HL-60 (cell line): ENCODE data around the gene NUMB.

Source experiments
- DNase-seq, 2 experiments: peaks; one replicate each; pipeline ENCODE4 v3.0.0-alpha.2; 2010 to 2020; ENCODE audit warnings: low read depth in 1 of 2, low spot score in 1 of 2
- H3K27ac ChIP-seq: fragments of 250-450 bp; sonication (Bioruptor Pico); replicated peaks from 2 replicates; pipeline ENCODE4 v1.5.1; 2020; ENCODE audit warnings: mild to moderate bottlenecking, moderate library complexity
- H3K27me3 ChIP-seq: fragments of 250-450 bp; sonication (Bioruptor Pico); 2 replicates; pipeline ENCODE4 v1.5.1; 2021; ENCODE audit warnings: mild to moderate bottlenecking, moderate library complexity; ENCODE audit not compliant: insufficient read depth, poor library complexity, severe bottlenecking
- H3K4me3 ChIP-seq: replicated peaks from 2 replicates; pipeline ENCODE4 v1.5.1; 2011; ENCODE audit warnings: mild to moderate bottlenecking, control low read depth, low read length; ENCODE audit not compliant: insufficient read depth
- GABPA ChIP-seq: IDR thresholded peaks from 2 replicates; pipeline ENCODE4 v1.6.1; 2012; ENCODE audit warnings: low read depth
- POLR2AphosphoS5 ChIP-seq: IDR thresholded peaks from 2 replicates; pipeline ENCODE4 v1.6.1; 2012; ENCODE audit warnings: low read depth
- SPI1 ChIP-seq: IDR thresholded peaks from 2 replicates; pipeline ENCODE4 v1.6.1; 2012; ENCODE audit warnings: low read depth, mild to moderate bottlenecking, borderline replicate concordance
- TF ChIP-seq, protein P1 (sequence below): IDR thresholded peaks from 2 replicates; pipeline ENCODE4 v1.6.1; 2012; ENCODE audit warnings: low read depth; ENCODE audit not compliant: insufficient replicate concordance
- TF ChIP-seq, protein P2 (sequence below): IDR thresholded peaks from one replicate; pipeline ENCODE4 v1.5.1; 2011; ENCODE audit warnings: low read length, control low read depth, inconsistent platforms; ENCODE audit not compliant: insufficient read depth

Gene NUMB

DNA sequence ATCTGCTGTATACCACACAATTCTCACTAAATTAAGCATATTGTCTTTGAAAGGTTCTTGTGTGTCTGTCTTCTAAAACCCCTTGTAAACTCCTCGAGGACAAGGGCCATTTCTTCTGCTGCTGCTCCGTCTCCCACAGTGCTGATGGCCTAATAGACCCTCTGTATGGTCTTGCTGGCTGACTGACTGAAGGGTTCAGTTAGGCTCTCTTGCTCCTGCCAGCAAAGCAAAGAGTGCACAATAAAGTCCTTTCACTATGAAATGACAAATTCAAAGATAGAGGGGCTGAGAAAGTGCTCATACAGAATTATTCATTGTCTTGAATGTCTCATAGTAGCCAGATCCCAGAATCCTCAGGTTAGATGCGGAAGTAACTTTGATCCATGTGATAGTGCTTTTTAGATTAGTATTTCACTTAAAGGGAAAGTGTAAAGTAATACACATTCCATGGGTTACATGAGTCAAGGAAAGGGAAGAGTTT, 18.1 kb upstream of the NUMB start:
- H3K27ac ChIP-seq, result no peak overlapping the region
- TF ChIP-seq, protein P1, sequence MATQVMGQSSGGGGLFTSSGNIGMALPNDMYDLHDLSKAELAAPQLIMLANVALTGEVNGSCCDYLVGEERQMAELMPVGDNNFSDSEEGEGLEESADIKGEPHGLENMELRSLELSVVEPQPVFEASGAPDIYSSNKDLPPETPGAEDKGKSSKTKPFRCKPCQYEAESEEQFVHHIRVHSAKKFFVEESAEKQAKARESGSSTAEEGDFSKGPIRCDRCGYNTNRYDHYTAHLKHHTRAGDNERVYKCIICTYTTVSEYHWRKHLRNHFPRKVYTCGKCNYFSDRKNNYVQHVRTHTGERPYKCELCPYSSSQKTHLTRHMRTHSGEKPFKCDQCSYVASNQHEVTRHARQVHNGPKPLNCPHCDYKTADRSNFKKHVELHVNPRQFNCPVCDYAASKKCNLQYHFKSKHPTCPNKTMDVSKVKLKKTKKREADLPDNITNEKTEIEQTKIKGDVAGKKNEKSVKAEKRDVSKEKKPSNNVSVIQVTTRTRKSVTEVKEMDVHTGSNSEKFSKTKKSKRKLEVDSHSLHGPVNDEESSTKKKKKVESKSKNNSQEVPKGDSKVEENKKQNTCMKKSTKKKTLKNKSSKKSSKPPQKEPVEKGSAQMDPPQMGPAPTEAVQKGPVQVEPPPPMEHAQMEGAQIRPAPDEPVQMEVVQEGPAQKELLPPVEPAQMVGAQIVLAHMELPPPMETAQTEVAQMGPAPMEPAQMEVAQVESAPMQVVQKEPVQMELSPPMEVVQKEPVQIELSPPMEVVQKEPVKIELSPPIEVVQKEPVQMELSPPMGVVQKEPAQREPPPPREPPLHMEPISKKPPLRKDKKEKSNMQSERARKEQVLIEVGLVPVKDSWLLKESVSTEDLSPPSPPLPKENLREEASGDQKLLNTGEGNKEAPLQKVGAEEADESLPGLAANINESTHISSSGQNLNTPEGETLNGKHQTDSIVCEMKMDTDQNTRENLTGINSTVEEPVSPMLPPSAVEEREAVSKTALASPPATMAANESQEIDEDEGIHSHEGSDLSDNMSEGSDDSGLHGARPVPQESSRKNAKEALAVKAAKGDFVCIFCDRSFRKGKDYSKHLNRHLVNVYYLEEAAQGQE, result no peak
- TF ChIP-seq SPI1, result no peak
- TF ChIP-seq, protein P2, sequence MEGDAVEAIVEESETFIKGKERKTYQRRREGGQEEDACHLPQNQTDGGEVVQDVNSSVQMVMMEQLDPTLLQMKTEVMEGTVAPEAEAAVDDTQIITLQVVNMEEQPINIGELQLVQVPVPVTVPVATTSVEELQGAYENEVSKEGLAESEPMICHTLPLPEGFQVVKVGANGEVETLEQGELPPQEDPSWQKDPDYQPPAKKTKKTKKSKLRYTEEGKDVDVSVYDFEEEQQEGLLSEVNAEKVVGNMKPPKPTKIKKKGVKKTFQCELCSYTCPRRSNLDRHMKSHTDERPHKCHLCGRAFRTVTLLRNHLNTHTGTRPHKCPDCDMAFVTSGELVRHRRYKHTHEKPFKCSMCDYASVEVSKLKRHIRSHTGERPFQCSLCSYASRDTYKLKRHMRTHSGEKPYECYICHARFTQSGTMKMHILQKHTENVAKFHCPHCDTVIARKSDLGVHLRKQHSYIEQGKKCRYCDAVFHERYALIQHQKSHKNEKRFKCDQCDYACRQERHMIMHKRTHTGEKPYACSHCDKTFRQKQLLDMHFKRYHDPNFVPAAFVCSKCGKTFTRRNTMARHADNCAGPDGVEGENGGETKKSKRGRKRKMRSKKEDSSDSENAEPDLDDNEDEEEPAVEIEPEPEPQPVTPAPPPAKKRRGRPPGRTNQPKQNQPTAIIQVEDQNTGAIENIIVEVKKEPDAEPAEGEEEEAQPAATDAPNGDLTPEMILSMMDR, result no peak
- no peak for TF ChIP-seq POLR2AphosphoS5
- no peak for TF ChIP-seq GABPA
- DNase-seq, result no peak
- no peak overlapping the region for H3K4me3 ChIP-seq
- no peaks in the 10 kb centered on the region for H3K27me3 ChIP-seq

DNA sequence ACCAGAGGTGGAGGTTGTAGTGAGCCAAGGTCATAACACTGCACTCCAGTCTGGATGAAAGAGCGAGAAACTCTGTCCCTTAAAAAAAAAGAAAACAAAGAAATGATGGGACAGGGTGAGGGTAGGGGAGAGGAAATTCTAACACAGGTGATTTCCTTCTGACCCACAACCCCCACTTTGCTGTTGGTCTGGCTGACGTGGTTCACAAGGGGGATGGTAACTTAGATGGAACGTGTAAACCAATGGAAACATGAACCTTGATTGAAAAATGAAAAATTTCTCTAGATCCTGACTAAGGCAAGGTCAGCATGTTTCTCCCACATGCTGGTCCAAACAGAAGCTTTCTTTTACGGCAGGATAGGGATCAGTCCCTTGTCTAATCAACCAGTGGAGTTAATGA, 16.6 kb upstream of the NUMB start:
- H3K27me3 ChIP-seq, result no peaks in the 10 kb centered on the region
- DNase-seq, result no peak
- TF ChIP-seq POLR2AphosphoS5, result no peak
- TF ChIP-seq, protein P1, result no peak
- no peak for TF ChIP-seq SPI1
- no peak for TF ChIP-seq GABPA
- TF ChIP-seq, protein P2, result no peak
- no peak overlapping the region for H3K27ac ChIP-seq
- H3K4me3 ChIP-seq, result no peak overlapping the region

DNA sequence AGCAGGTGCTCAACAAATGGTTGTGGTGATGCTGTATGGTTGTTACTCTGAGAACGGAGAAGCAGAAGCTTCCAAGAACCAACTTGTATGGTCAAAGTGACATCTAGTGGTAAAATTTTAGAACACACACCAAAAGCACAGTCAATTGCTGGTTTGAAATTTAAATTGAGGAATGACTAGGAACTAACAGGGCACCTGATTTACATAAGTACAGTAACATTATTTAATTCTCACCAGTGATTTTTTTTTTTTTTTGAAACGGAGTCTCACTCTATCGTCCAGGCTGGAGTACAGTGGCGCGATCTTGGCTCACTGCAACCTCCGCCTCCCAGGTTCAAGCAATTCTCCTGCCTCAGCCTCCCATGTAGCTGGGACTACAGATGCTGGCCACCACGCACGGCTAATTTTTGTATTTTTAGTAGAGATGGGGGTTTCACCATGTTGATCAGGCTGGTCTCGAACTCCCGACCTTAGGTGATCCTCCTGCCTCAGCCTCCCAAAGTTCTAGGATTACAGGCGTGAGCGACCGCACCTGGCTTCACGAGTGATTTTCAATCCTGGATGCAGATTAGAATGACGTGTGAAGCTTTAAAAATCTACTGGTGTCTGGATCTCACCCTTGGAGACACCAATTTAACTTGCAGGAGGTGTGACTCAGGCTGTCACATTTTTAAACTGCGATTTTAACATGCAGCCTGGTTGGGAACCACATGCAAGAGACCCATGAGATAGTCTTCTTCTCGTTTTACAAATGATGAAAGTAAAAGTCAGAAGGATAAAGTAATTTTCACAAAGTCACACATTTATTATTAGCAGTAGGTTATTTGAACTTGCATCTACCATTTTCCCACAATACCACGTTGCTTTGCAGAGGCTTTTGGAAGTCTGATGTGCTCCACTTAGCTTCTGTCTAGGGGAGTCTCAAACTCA, 14.1 kb upstream of the NUMB start:
- no peaks in the 10 kb centered on the region for H3K27me3 ChIP-seq
- TF ChIP-seq GABPA, result no peak
- TF ChIP-seq, protein P1, result no peak
- TF ChIP-seq, protein P2, result peak; percentile 3
- TF ChIP-seq SPI1, result no peak
- TF ChIP-seq POLR2AphosphoS5, result no peak
- no peak for DNase-seq
- no peak overlapping the region for H3K4me3 ChIP-seq
- no peak overlapping the region for H3K27ac ChIP-seq
